CD4-positive, alpha-beta memory T cell (primary cell): ENCODE results near the gene PNKP. TPM values are rescaled to one million over a fixed set of nuclear protein-coding genes. Genes with fewer than 3 reads are reported as not detected.

Experiments
- CTCF ChIA-PET: fragments of 350-600 bp; sonication (Branson Sonifier 250); formaldehyde crosslinking; loops from one replicate; lab custom pipeline; 2021; ENCODE audit warnings: inconsistent platforms; ENCODE audit not compliant: partially characterized antibody; lab: Charles Lee
- POLR2A ChIA-PET: fragments of 350-600 bp; sonication (Branson Sonifier 250); formaldehyde crosslinking; loops from one replicate; lab custom pipeline; 2021; ENCODE audit not compliant: partially characterized antibody; lab: Charles Lee
- DNase-seq, 5 donors: peaks; one replicate each; pipeline versions ENCODE4 v3.0.0 to v3.0.0-alpha.2; 2020 to 2022; ENCODE audit warnings: mixed read lengths in 1 of 5
- H3K27ac ChIP-seq: one replicate; pipeline ENCODE4 v1.7.0; 2013; ENCODE audit warnings: low read depth, low read length
- H3K27me3 ChIP-seq: 2 replicates; pipeline ENCODE4 v1.7.0; 2013; ENCODE audit warnings: mild to moderate bottlenecking, low read length, moderate library complexity; ENCODE audit not compliant: insufficient read depth
- H3K36me3 ChIP-seq: 2 replicates; pipeline ENCODE4 v1.7.0; 2013; ENCODE audit warnings: mild to moderate bottlenecking, low read length, moderate library complexity; ENCODE audit not compliant: insufficient read depth
- H3K4me1 ChIP-seq: 2 replicates; pipeline ENCODE4 v1.7.0; 2013; ENCODE audit warnings: mild to moderate bottlenecking, low read length, moderate library complexity; ENCODE audit not compliant: insufficient read depth
- H3K4me3 ChIP-seq, 2 donors: one replicate each; pipeline ENCODE4 v1.7.0; 2013; ENCODE audit warnings: low read length in 2 of 2, mild to moderate bottlenecking in 1 of 2
- H3K9me3 ChIP-seq, 2 donors: one replicate each; pipeline ENCODE4 v1.7.0; 2013; ENCODE audit warnings: low read length in 2 of 2, control low read depth in 1 of 2; ENCODE audit not compliant: control insufficient read depth in 1 of 2
- H3K27ac Mint-ChIP-seq, 7 donors: one replicate each; pipeline ENCODE4 v1.8.0; 2020 to 2021; ENCODE audit warnings: mixed read lengths in 7 of 7, mild to moderate bottlenecking in 6 of 7, inconsistent platforms in 3 of 7, moderate library complexity in 3 of 7
- H3K27me3 Mint-ChIP-seq, 2 donors: one replicate each; pipeline ENCODE4 v1.8.0; 2020 to 2021; ENCODE audit warnings: mixed read lengths in 2 of 2
- H3K36me3 Mint-ChIP-seq, 2 donors: one replicate each; pipeline ENCODE4 v1.8.0; 2020 to 2021; ENCODE audit warnings: mixed read lengths in 2 of 2, inconsistent platforms in 1 of 2, mild to moderate bottlenecking in 1 of 2
- H3K4me1 Mint-ChIP-seq, 4 donors: one replicate each; pipeline ENCODE4 v1.8.0; 2020 to 2021; ENCODE audit warnings: mixed read lengths in 4 of 4, mild to moderate bottlenecking in 1 of 4
- H3K4me3 Mint-ChIP-seq, 8 donors: one replicate each; pipeline ENCODE4 v1.8.0; 2020 to 2021; ENCODE audit warnings: mixed read lengths in 8 of 8, mild to moderate bottlenecking in 7 of 8, moderate library complexity in 6 of 8, inconsistent platforms in 3 of 8
- H3K9me3 Mint-ChIP-seq, 8 donors: one replicate each; pipeline ENCODE4 v1.8.0; 2020 to 2021; ENCODE audit warnings: mixed read lengths in 8 of 8, mild to moderate bottlenecking in 5 of 8, inconsistent platforms in 3 of 8, moderate library complexity in 1 of 8
- intact Hi-C: fragments of 100-400 bp; cut with micrococcal nuclease; formaldehyde crosslinking; loops from one replicate; pipeline ENCODE4 v1.15.1; 2023
- polyA plus RNA-seq, 2 donors: library from polyadenylated mRNA; unstranded; fragments of 300-500 nt; fragmentation: Illumina TruSeq; gene quantifications; one replicate each; pipeline ENCODE4 v1.2.3, GENCODE V29; 2021
- total RNA-seq, 2 experiments: library from RNA; stranded (reverse); gene quantifications; one replicate each; pipeline ENCODE4 v1.2.3, GENCODE V29; 2021

The PNKP gene
- total and polyA plus RNA-seq, 4 experiments from 2014 or later, result 28.9 to 192 (median 103) TPM

- Histone ChIP-seq H3K27me3 (no peaks in the 10 kb centered on the region), H3K27ac (no peak overlapping the region), H3K9me3 (no peaks in the 10 kb centered on the region), H3K4me3 (no peak overlapping the region), H3K36me3 (peaks cover 31% of the 10 kb centered on the region), H3K4me1 (peaks cover 7% of the 10 kb centered on the region)
- no peak overlapping the region for H3K27ac Mint-ChIP-seq
- DNase-seq, result no peak
- H3K4me1 Mint-ChIP-seq, result peaks cover 3 to 15% (median 6%) of the 10 kb centered on the region in 4 donors
- H3K36me3 Mint-ChIP-seq, result peaks cover 4 to 40% of the 10 kb centered on the region in 2 donors
- ChIA-PET CTCF (no interaction called here), POLR2A (interaction anchor here (1.1 to 1.4 kb wide), 2 partner anchors 10 to 12 kb away, joined by 3 to 4 read pairs; partner anchors contain the start of gene PTOV1)
- intact Hi-C loops, result no loop called here
- no peaks in the 10 kb centered on the region for H3K9me3 Mint-ChIP-seq
- H3K4me3 Mint-ChIP-seq, result no peak overlapping the region
- H3K27me3 Mint-ChIP-seq, result no peaks in the 10 kb centered on the region
These were observed 6.9 kb downstream of the PNKP start for GRCh38 chr19:49860336-49861102.

GRCh38 chr19:49859682-49860335 lies 7.6 kb downstream of the PNKP start:
- intact Hi-C loops, result no loop called here
- peaks cover under 1% of the 10 kb centered on the region for H3K4me1 ChIP-seq
- peaks cover 4 to 40% of the 10 kb centered on the region in 2 donors for H3K36me3 Mint-ChIP-seq
- H3K27me3 Mint-ChIP-seq, result no peaks in the 10 kb centered on the region
- H3K36me3 ChIP-seq, result peaks cover 28% of the 10 kb centered on the region
- peak in 1 of 5 donors; percentile 35 for DNase-seq
- H3K9me3 Mint-ChIP-seq, result no peaks in the 10 kb centered on the region
- no peak overlapping the region for H3K27ac Mint-ChIP-seq
- H3K9me3 ChIP-seq, result no peaks in the 10 kb centered on the region
- H3K27ac ChIP-seq, result no peak overlapping the region
- ChIA-PET CTCF (no interaction called here), POLR2A (interaction anchor here (1.2 kb wide), 1 partner anchor 9 kb away, joined by 4 read pairs; the partner anchor contains the start of gene PTOV1)
- H3K27me3 ChIP-seq, result no peaks in the 10 kb centered on the region
- peaks cover 3 to 10% (median 5%) of the 10 kb centered on the region in 4 donors for H3K4me1 Mint-ChIP-seq
- no peak overlapping the region for H3K4me3 ChIP-seq
- no peak overlapping the region for H3K4me3 Mint-ChIP-seq

GRCh38 chr19:49858088-49858985 lies 9.0 kb downstream of the PNKP start:
- CTCF ChIA-PET, result no interaction called here
- Histone ChIP-seq H3K4me1 (peaks cover 6% of the 10 kb centered on the region), H3K27ac (no peak overlapping the region), H3K4me3 (no peak overlapping the region), H3K9me3 (no peaks in the 10 kb centered on the region), H3K36me3 (peaks cover 13% of the 10 kb centered on the region), H3K27me3 (no peaks in the 10 kb centered on the region)
- Mint-ChIP-seq H3K27me3 (no peaks in the 10 kb centered on the region), H3K4me1 (peaks cover 4 to 10% (median 8%) of the 10 kb centered on the region in 4 donors), H3K9me3 (no peaks in the 10 kb centered on the region), H3K36me3 (peaks cover 3 to 26% of the 10 kb centered on the region in 2 donors), H3K4me3 (no peak overlapping the region), H3K27ac (no peak overlapping the region)
- POLR2A ChIA-PET, result interaction anchor here (1.2 to 12.2 kb wide), 2 partner anchors 8 to 9 kb away, joined by 4 to 173 read pairs; partner anchors contain the start of genes PNKP and PTOV1
- intact Hi-C loops, result no loop called here
- DNase-seq, result peak in 1 of 5 donors; percentile 24

- CTCF ChIA-PET, result no interaction called here
- H3K36me3 Mint-ChIP-seq, result peaks cover 0 to 23% of the 10 kb centered on the region in 2 donors
- H3K27me3 ChIP-seq, result no peaks in the 10 kb centered on the region
- no peak overlapping the region for H3K27ac ChIP-seq
- intact Hi-C loops, result no loop called here
- no peak overlapping the region for H3K4me3 Mint-ChIP-seq
- no peak overlapping the region for H3K4me3 ChIP-seq
- H3K9me3 ChIP-seq, result no peaks in the 10 kb centered on the region
- peaks cover 11% of the 10 kb centered on the region for H3K4me1 ChIP-seq
- peak overlapping the region in 1 of 7 donors; percentile 42 for H3K27ac Mint-ChIP-seq
- POLR2A ChIA-PET, result interaction anchor here (0.5 to 12.2 kb wide), 2 partner anchors 9 to 14 kb away, joined by 5 to 173 read pairs; partner anchors contain the start of gene PNKP
- no peaks in the 10 kb centered on the region for H3K9me3 Mint-ChIP-seq
- peak in 1 of 5 donors; percentile 32 for DNase-seq
- H3K27me3 Mint-ChIP-seq, result no peaks in the 10 kb centered on the region
- H3K36me3 ChIP-seq, result peaks cover 10% of the 10 kb centered on the region
- peaks cover 3 to 10% (median 8%) of the 10 kb centered on the region in 4 donors for H3K4me1 Mint-ChIP-seq
These were observed 9.6 kb downstream of the PNKP start for GRCh38 chr19:49857838-49858087.

GRCh38 chr19:49857061-49857837 lies 10.1 kb downstream of the PNKP start:
- ChIA-PET CTCF (no interaction called here), POLR2A (interaction anchor here (0.5 to 12.2 kb wide), 2 partner anchors 10 to 13 kb away, joined by 5 to 173 read pairs; partner anchors contain the start of gene PNKP)
- peaks cover 0 to under 1% (median 0%) of the 10 kb centered on the region in 8 donors for H3K9me3 Mint-ChIP-seq
- no peaks in the 10 kb centered on the region for H3K27me3 Mint-ChIP-seq
- peaks cover 0 to 26% of the 10 kb centered on the region in 2 donors for H3K36me3 Mint-ChIP-seq
- Histone ChIP-seq H3K27ac (no peak overlapping the region), H3K36me3 (peaks cover 10% of the 10 kb centered on the region), H3K4me3 (no peak overlapping the region), H3K4me1 (peaks cover 16% of the 10 kb centered on the region), H3K27me3 (no peaks in the 10 kb centered on the region), H3K9me3 (no peaks in the 10 kb centered on the region)
- no peak for DNase-seq
- H3K27ac Mint-ChIP-seq, result peak overlapping the region in 1 of 7 donors; percentile 42
- intact Hi-C loops, result no loop called here
- no peak overlapping the region for H3K4me3 Mint-ChIP-seq
- H3K4me1 Mint-ChIP-seq, result peaks cover 8 to 15% (median 13%) of the 10 kb centered on the region in 4 donors

- H3K4me3 Mint-ChIP-seq, result no peak overlapping the region
- H3K27ac Mint-ChIP-seq, result no peak overlapping the region
- H3K9me3 ChIP-seq, result no peaks in the 10 kb centered on the region
- peaks cover 0 to 1% (median 0%) of the 10 kb centered on the region in 8 donors for H3K9me3 Mint-ChIP-seq
- H3K27me3 Mint-ChIP-seq, result no peaks in the 10 kb centered on the region
- H3K36me3 ChIP-seq, result peaks cover 10% of the 10 kb centered on the region
- H3K27ac ChIP-seq, result no peak overlapping the region
- ChIA-PET CTCF (no interaction called here), POLR2A (interaction anchor here (12.2 kb wide), 1 partner anchor 10 kb away, joined by 173 read pairs; the partner anchor contains the start of gene PNKP)
- peaks cover 21% of the 10 kb centered on the region for H3K4me1 ChIP-seq
- H3K36me3 Mint-ChIP-seq, result peaks cover 0 to 27% of the 10 kb centered on the region in 2 donors
- H3K27me3 ChIP-seq, result no peaks in the 10 kb centered on the region
- H3K4me3 ChIP-seq, result no peak overlapping the region
- DNase-seq, result no peak
- peaks cover 11 to 19% (median 17%) of the 10 kb centered on the region in 4 donors for H3K4me1 Mint-ChIP-seq
- intact Hi-C loops, result no loop called here
These were observed 10.8 kb downstream of the PNKP start for GRCh38 chr19:49856574-49857021.
